Endothelial cell of umbilical vein (primary cell): ENCODE results near the gene FMN1. TPM values are rescaled to one million over a fixed set of nuclear protein-coding genes. Genes with fewer than 3 reads are reported as not detected.

Experiments
- BruUV-seq: library from RNA; stranded (reverse); fragments of 400-500 nt; replicated peaks from 2 replicates; lab custom pipeline; 2021; lab: Mats Ljungman, UMichigan
- CTCF ChIA-PET: fragments of 300-600, 350-600 bp; sonication (Branson Sonifier 250); formaldehyde crosslinking; loops from one replicate; lab custom pipeline; 2021; ENCODE audit warnings: antibody characterized with exemption, inconsistent platforms; lab: Charles Lee
- POLR2A ChIA-PET: fragments of 300-600, 350-600 bp; sonication (Branson Sonifier 250); formaldehyde crosslinking; loops from one replicate; lab custom pipeline; 2021; ENCODE audit warnings: antibody characterized with exemption, inconsistent platforms; lab: Charles Lee
- DNase-seq: peaks from one replicate; pipeline ENCODE4 v3.0.0-alpha.2; 2011; ENCODE audit warnings: low read depth, low spot score
- FAIRE-seq: peaks from 2 replicates; lab custom pipeline; 2011; peaks lifted over from hg19 to GRCh38; lab: Jason Lieb, UNC
- H2AFZ ChIP-seq: 2 replicates; pipeline ENCODE4 v1.6.0; 2012; ENCODE audit warnings: low read depth, low read length, control low read depth, inconsistent platforms
- H3K27ac ChIP-seq: 2 replicates; pipeline ENCODE4 v1.5.1; 2011; ENCODE audit warnings: low read depth, mild to moderate bottlenecking, control low read depth, low read length, moderate library complexity; ENCODE audit not compliant: insufficient read depth
- H3K27me3 ChIP-seq, 2 experiments: 2 replicates each; pipeline versions ENCODE4 v1.6.0 to v1.6.1; 2011; ENCODE audit warnings: low read length in 2 of 2, mixed read lengths in 1 of 2; ENCODE audit not compliant: control insufficient read depth in 2 of 2, insufficient read depth in 2 of 2
- H3K36me3 ChIP-seq, 2 experiments: 2 replicates in 1 of 2; 3 replicates in 1 of 2; pipeline ENCODE4 v1.5.1; 2011; ENCODE audit warnings: low read length in 2 of 2, mild to moderate bottlenecking in 1 of 2, moderate library complexity in 1 of 2; ENCODE audit not compliant: control insufficient read depth in 2 of 2, insufficient read depth in 2 of 2; ENCODE audit errors: extremely low read depth in 1 of 2
- H3K4me1 ChIP-seq: 3 replicates; pipeline ENCODE4 v1.5.1; 2011; ENCODE audit warnings: mild to moderate bottlenecking, low read length; ENCODE audit not compliant: control insufficient read depth, insufficient read depth; ENCODE audit errors: extremely low read depth
- H3K4me2 ChIP-seq: 2 replicates; pipeline ENCODE4 v1.6.1; 2011; ENCODE audit warnings: low read length, control low read depth, mixed read lengths; ENCODE audit not compliant: insufficient read depth
- H3K4me3 ChIP-seq, 3 experiments: fragments of 200-600 bp in 1 of 3; sonication (generic), shearing (Covaris generic) in 1 of 3; replicated peaks in 1 of 3; 2 replicates each; pipeline ENCODE4 v1.5.1; 2011 to 2016; ENCODE audit warnings: control low read depth in 3 of 3, low read length in 3 of 3, mild to moderate bottlenecking in 2 of 3, inconsistent platforms in 1 of 3, low read depth in 1 of 3, moderate library complexity in 1 of 3; ENCODE audit not compliant: insufficient read depth in 1 of 3
- H3K79me2 ChIP-seq: 2 replicates; pipeline ENCODE4 v1.6.0; 2012; ENCODE audit warnings: low read length, inconsistent platforms; ENCODE audit not compliant: control insufficient read depth, insufficient read depth
- H3K9ac ChIP-seq: replicated peaks from 2 replicates; pipeline ENCODE3; 2011; ENCODE audit warnings: low read length, control low read depth; ENCODE audit not compliant: insufficient read depth; ENCODE audit errors: extremely low read depth
- H3K9me1 ChIP-seq: replicated peaks from 3 replicates; pipeline ENCODE4 v1.6.0; 2011; ENCODE audit warnings: mild to moderate bottlenecking, low read length; ENCODE audit not compliant: control insufficient read depth, insufficient read depth; ENCODE audit errors: extremely low read depth
- H3K9me3 ChIP-seq: replicated peaks from 2 replicates; pipeline ENCODE4 v1.5.1; 2012; ENCODE audit warnings: low read length, inconsistent platforms; ENCODE audit not compliant: control insufficient read depth, insufficient read depth
- H4K20me1 ChIP-seq: replicated peaks from 2 replicates; pipeline ENCODE3; 2011; ENCODE audit warnings: mild to moderate bottlenecking, low read length; ENCODE audit not compliant: control insufficient read depth, insufficient read depth; ENCODE audit errors: extremely low read depth
- CTCF ChIP-seq, 2 donors: IDR thresholded peaks; 1 replicate in 1 of 2; 2 replicates in 1 of 2; pipeline ENCODE4 v1.5.1; 2011; ENCODE audit warnings: low read length in 2 of 2, mild to moderate bottlenecking in 2 of 2, moderate library complexity in 2 of 2, control low read depth in 1 of 2, inconsistent platforms in 1 of 2, low read depth in 1 of 2; ENCODE audit not compliant: insufficient read depth in 1 of 2; ENCODE audit errors: extremely low read depth in 1 of 2
- EZH2 ChIP-seq: IDR thresholded peaks from 2 replicates; pipeline ENCODE4 v1.6.1; 2012; ENCODE audit warnings: borderline replicate concordance, low read depth, mild to moderate bottlenecking, moderate library complexity, low read length, inconsistent platforms; ENCODE audit not compliant: severe bottlenecking
- FOS ChIP-seq: IDR thresholded peaks from 2 replicates; pipeline ENCODE4 v1.6.1; 2011; ENCODE audit warnings: mild to moderate bottlenecking, low read length, moderate library complexity, borderline replicate concordance; ENCODE audit not compliant: insufficient read depth
- GATA2 ChIP-seq: IDR thresholded peaks from 2 replicates; pipeline ENCODE4 v1.7.0; 2011; ENCODE audit warnings: low read depth, mild to moderate bottlenecking, moderate library complexity, mixed read lengths, low read length; ENCODE audit not compliant: insufficient read length, insufficient read depth
- JUN ChIP-seq: IDR thresholded peaks from 2 replicates; pipeline ENCODE4 v1.6.1; 2011; ENCODE audit warnings: borderline replicate concordance, low read depth; ENCODE audit not compliant: insufficient read length, insufficient read depth
- MAX ChIP-seq: IDR thresholded peaks from 2 replicates; pipeline ENCODE4 v1.6.1; 2011; ENCODE audit not compliant: insufficient read depth, insufficient read length
- MYC ChIP-seq: IDR thresholded peaks from one replicate; pipeline ENCODE4 v1.6.1; 2011; ENCODE audit warnings: mild to moderate bottlenecking, low read depth, low read length
- POLR2A ChIP-seq: IDR thresholded peaks from 2 replicates; pipeline ENCODE4 v1.6.1; 2012; ENCODE audit warnings: low read depth, mild to moderate bottlenecking, control low read depth, low read length
- POLR2AphosphoS5 ChIP-seq: IDR thresholded peaks from 2 replicates; pipeline ENCODE4 v1.6.1; 2012; ENCODE audit warnings: low read depth, mild to moderate bottlenecking, control low read depth, low read length, moderate library complexity; ENCODE audit not compliant: insufficient read depth
- dilution Hi-C: fragments of 300-500 bp; cut with MboI; formaldehyde crosslinking; loops from one replicate; pipeline ENCODE4 v1.15.0; 2019; ENCODE audit warnings: low sequenced_read_pairs; ENCODE audit not compliant: extremely low pct_ligation_motif_present
- intact Hi-C: fragments of 100-400 bp; cut with micrococcal nuclease; formaldehyde crosslinking; loops from one replicate; pipeline ENCODE4 v1.10.0; 2022
- polyA plus RNA-seq, 4 experiments: library from polyadenylated mRNA; depleted of rRNA in 3 of 4; stranded (reverse) in 3 of 4; unstranded in 1 of 4; fragments of >200 nt; gene quantifications; 2 replicates each; pipeline versions ENCODE4 v1.2.1 to v1.2.3, GENCODE V29; 2011 to 2012; ENCODE audit warnings: missing spikeins in 1 of 4
- total RNA-seq: library from RNA; stranded (reverse); gene quantifications from 2 replicates; pipeline ENCODE4 v1.2.3, GENCODE V29; 2021

The FMN1 gene
- total and polyA plus RNA-seq, 2 donors (not counting 3 experiments of a cell fraction or from before 2014, with no cell fraction given): 0.01 to 0.29 TPM

GRCh38 chr15:33236841-33237509 lies 42.5 kb upstream of the FMN1 start:
- dilution Hi-C loops (no loop called here), intact Hi-C loops (loop anchor here (10.0 kb wide), 1 partner anchor 728 kb away; the partner anchor contains the start of gene CHRM5)
- Histone ChIP-seq H3K9ac (no peak overlapping the region), H3K9me1 (no peaks in the 10 kb centered on the region), H3K27me3 (peaks cover 9% of the 10 kb centered on the region in 2 experiments), H2AFZ (no peak overlapping the region), H3K4me2 (no peak overlapping the region), H3K9me3 (no peaks in the 10 kb centered on the region), H3K4me3 (no peak overlapping the region), H3K4me1 (no peaks in the 10 kb centered on the region), H3K36me3 (no peaks in the 10 kb centered on the region), H3K27ac (no peak overlapping the region), H4K20me1 (no peaks in the 10 kb centered on the region), H3K79me2 (no peaks in the 10 kb centered on the region)
- DNase-seq (no peak), FAIRE-seq (no peak)
- no TSS peak for BruUV-seq
- ChIA-PET POLR2A (interaction anchor here (1.1 kb wide), 1 partner anchor 44 kb away, joined by 3 read pairs; no protein-coding TSS in a partner anchor), CTCF (interaction anchor here (1.3 to 1.8 kb wide), 2 partner anchors 56 to 501 kb away, joined by 4 to 5 read pairs; no protein-coding TSS in a partner anchor)
- TF ChIP-seq CTCF (IDR thresholded peaks at IDR 0.05; ENCODE audit: extremely low read depth in 1 of 2, insufficient read depth in 1 of 2, low read depth in 1 of 2, low read length in 2 of 2) (no peak), GATA2 (no peak), POLR2AphosphoS5 (no peak), EZH2 (no peak), FOS (no peak), JUN (no peak), POLR2A (no peak), MAX (no peak), MYC (no peak)
